ENCODE measurements around the gene EOLA1.
"Not testable (repeated sequence)": the region's sequence is repeated elsewhere in the genome, so short reads cannot be mapped to it uniquely, and the experiment has no call there.

The EOLA1 gene

GRCh38 chrX:149549701-149550100 lies 8.9 kb downstream of the EOLA1 start, which contains the start of gene HSFX3:
HSFX3 (minus strand) TSS chrX:149549924; CDS start chrX:149549852, 72 bp downstream.
- no CpG with 5 or more reads among the region's 6 CpGs for WGBS (ENCODE audit: extremely low coverage, insufficient coverage, low lambda C conversion rate)
- not testable (repeated sequence) for H3K79me1 ChIP-seq (ENCODE audit: low read length); H3K27me3 ChIP-seq (ENCODE audit: insufficient read depth, low read length, poor library complexity); H3K23ac ChIP-seq (ENCODE audit: low read length); H3K4me3 ChIP-seq (ENCODE audit: low read length); H4K8ac ChIP-seq (ENCODE audit: low read depth, low read length); H3K4me1 ChIP-seq (ENCODE audit: control insufficient read depth, low read depth, low read length); H3K9ac ChIP-seq (ENCODE audit: low read length); H3K27ac ChIP-seq (ENCODE audit: low read depth, low read length); H3K18ac ChIP-seq (ENCODE audit: low read length); H4K5ac ChIP-seq (ENCODE audit: low read length); DNase-seq; H3K4me2 ChIP-seq (ENCODE audit: low read length); H2BK5ac ChIP-seq (ENCODE audit: low read length); H2BK15ac ChIP-seq (replicated peaks; ENCODE audit: low read depth); H3K4ac ChIP-seq (ENCODE audit: low read depth, low read length); H3K36me3 ChIP-seq (ENCODE audit: control insufficient read depth, insufficient read depth, low read length); H3K56ac ChIP-seq (ENCODE audit: low read length); H3K79me2 ChIP-seq (ENCODE audit: control insufficient read depth, insufficient read depth, low read length); H2AK5ac ChIP-seq (ENCODE audit: low read length); H2BK120ac ChIP-seq (ENCODE audit: low read depth, low read length)

DNA sequence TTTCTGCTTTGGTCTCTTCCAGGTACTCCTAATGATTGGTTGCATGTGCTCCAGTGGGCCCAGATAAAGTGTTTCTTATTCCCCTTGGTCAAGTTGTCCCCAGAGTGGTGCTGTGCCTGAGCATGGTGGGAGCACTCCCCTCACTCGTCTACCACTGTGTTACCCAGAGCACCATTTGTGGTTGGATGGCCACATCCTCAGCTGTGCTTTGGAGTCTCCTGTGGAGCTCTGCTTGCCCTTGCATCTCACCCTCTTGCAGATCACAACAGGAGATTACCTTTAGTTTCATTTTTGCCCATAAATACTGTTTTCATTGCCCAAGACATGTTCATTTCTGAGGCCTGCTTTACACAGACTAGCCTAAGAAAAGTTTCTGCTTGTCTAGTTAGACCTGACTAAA lies 9.6 kb downstream of the EOLA1 start:
- not testable (repeated sequence) for H3K4ac ChIP-seq (ENCODE audit: low read depth, low read length); H4K5ac ChIP-seq (ENCODE audit: low read length); H3K4me2 ChIP-seq (ENCODE audit: low read length); H3K4me3 ChIP-seq (ENCODE audit: low read length); H2BK120ac ChIP-seq (ENCODE audit: low read depth, low read length); H2AK5ac ChIP-seq (ENCODE audit: low read length); H3K79me2 ChIP-seq (ENCODE audit: control insufficient read depth, insufficient read depth, low read length); H3K23ac ChIP-seq (ENCODE audit: low read length); DNase-seq; H3K27ac ChIP-seq (ENCODE audit: low read depth, low read length); H4K8ac ChIP-seq (ENCODE audit: low read depth, low read length); H3K4me1 ChIP-seq (ENCODE audit: control insufficient read depth, low read depth, low read length); H3K56ac ChIP-seq (ENCODE audit: low read length); H2BK5ac ChIP-seq (ENCODE audit: low read length); H3K36me3 ChIP-seq (ENCODE audit: control insufficient read depth, insufficient read depth, low read length); H3K79me1 ChIP-seq (ENCODE audit: low read length); H3K18ac ChIP-seq (ENCODE audit: low read length); H3K27me3 ChIP-seq (ENCODE audit: insufficient read depth, low read length, poor library complexity); H2BK15ac ChIP-seq (replicated peaks; ENCODE audit: low read depth); H3K9ac ChIP-seq (ENCODE audit: low read length)
- WGBS (ENCODE audit: extremely low coverage, insufficient coverage, low lambda C conversion rate): no CpG with 5 or more reads among the region's 1 CpG

DNA sequence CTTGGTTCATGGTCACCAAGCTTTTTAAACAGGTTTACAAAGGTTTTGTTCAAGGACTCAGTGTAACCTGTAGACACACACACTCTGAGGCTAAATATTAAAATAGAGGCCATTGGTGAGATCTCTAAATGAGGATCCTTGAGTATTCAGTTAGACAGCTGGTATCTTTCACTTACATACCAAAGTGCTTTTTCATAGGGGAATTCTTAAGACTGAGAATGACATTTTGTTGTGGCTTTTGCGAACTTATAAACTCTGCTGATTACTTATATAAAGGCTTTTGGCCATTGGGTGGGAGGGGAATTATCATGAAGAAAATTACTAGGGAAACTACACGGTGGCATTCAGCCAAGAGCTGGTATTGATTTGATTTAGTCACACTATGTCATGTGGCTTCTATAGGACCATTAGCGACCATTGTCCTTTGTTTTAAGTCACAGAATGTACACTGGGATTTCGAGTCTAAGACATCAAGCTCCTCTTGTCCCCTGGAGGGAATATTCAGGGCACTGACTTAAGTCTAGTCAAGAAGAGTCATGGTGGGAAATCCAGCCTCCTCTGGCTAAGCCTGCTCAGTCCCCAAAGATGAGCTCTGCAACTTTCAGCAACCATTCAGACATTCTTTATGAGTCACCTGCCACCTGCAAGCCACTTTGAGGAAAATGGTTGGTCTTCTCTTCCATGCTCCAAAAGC lies 10.6 kb downstream of the EOLA1 start:
- DNase-seq: not testable (repeated sequence)

GRCh38 chrX:149551939-149552248 lies 11.1 kb downstream of the EOLA1 start:
- no CpG with 5 or more reads among the region's 6 CpGs for WGBS (ENCODE audit: extremely low coverage, insufficient coverage, low lambda C conversion rate)
- H2BK15ac ChIP-seq (replicated peaks; ENCODE audit: low read depth); H4K8ac ChIP-seq (ENCODE audit: low read depth, low read length); H3K9ac ChIP-seq (ENCODE audit: low read length); H3K4me3 ChIP-seq (ENCODE audit: low read length); H3K79me2 ChIP-seq (ENCODE audit: control insufficient read depth, insufficient read depth, low read length); H4K5ac ChIP-seq (ENCODE audit: low read length); H2AK5ac ChIP-seq (ENCODE audit: low read length); H3K27ac ChIP-seq (ENCODE audit: low read depth, low read length); H3K23ac ChIP-seq (ENCODE audit: low read length); H3K79me1 ChIP-seq (ENCODE audit: low read length); H3K4me1 ChIP-seq (ENCODE audit: control insufficient read depth, low read depth, low read length); H2BK120ac ChIP-seq (ENCODE audit: low read depth, low read length); H3K27me3 ChIP-seq (ENCODE audit: insufficient read depth, low read length, poor library complexity); H3K56ac ChIP-seq (ENCODE audit: low read length); DNase-seq; H3K4me2 ChIP-seq (ENCODE audit: low read length); H3K4ac ChIP-seq (ENCODE audit: low read depth, low read length); H3K36me3 ChIP-seq (ENCODE audit: control insufficient read depth, insufficient read depth, low read length); H2BK5ac ChIP-seq (ENCODE audit: low read length); H3K18ac ChIP-seq (ENCODE audit: low read length): not testable (repeated sequence)

More for the DNA sequence above, 10.6 kb downstream of the EOLA1 start:
- H3K9ac ChIP-seq (ENCODE audit: low read length); H3K4me3 ChIP-seq (ENCODE audit: low read length); H2AK5ac ChIP-seq (ENCODE audit: low read length); H3K4me1 ChIP-seq (ENCODE audit: control insufficient read depth, low read depth, low read length); H3K4ac ChIP-seq (ENCODE audit: low read depth, low read length); H3K36me3 ChIP-seq (ENCODE audit: control insufficient read depth, insufficient read depth, low read length); H3K27ac ChIP-seq (ENCODE audit: low read depth, low read length); H3K79me1 ChIP-seq (ENCODE audit: low read length); H3K79me2 ChIP-seq (ENCODE audit: control insufficient read depth, insufficient read depth, low read length); H3K56ac ChIP-seq (ENCODE audit: low read length); H3K18ac ChIP-seq (ENCODE audit: low read length); H2BK120ac ChIP-seq (ENCODE audit: low read depth, low read length); H3K27me3 ChIP-seq (ENCODE audit: insufficient read depth, low read length, poor library complexity); H4K5ac ChIP-seq (ENCODE audit: low read length); H3K23ac ChIP-seq (ENCODE audit: low read length); H3K4me2 ChIP-seq (ENCODE audit: low read length); H4K8ac ChIP-seq (ENCODE audit: low read depth, low read length); H2BK5ac ChIP-seq (ENCODE audit: low read length); H2BK15ac ChIP-seq (replicated peaks; ENCODE audit: low read depth): not testable (repeated sequence)
- WGBS (ENCODE audit: extremely low coverage, insufficient coverage, low lambda C conversion rate): no CpG with 5 or more reads among the region's 4 CpGs

- WGBS (ENCODE audit: extremely low coverage, insufficient coverage, low lambda C conversion rate): no CpG with 5 or more reads among the region's 4 CpGs
- not testable (repeated sequence) for H3K36me3 ChIP-seq (ENCODE audit: control insufficient read depth, insufficient read depth, low read length); H4K5ac ChIP-seq (ENCODE audit: low read length); H3K4me2 ChIP-seq (ENCODE audit: low read length); H3K4me3 ChIP-seq (ENCODE audit: low read length); H3K4me1 ChIP-seq (ENCODE audit: control insufficient read depth, low read depth, low read length); H2BK5ac ChIP-seq (ENCODE audit: low read length); H3K27ac ChIP-seq (ENCODE audit: low read depth, low read length); H3K4ac ChIP-seq (ENCODE audit: low read depth, low read length); H3K79me1 ChIP-seq (ENCODE audit: low read length); H2BK120ac ChIP-seq (ENCODE audit: low read depth, low read length); H3K9ac ChIP-seq (ENCODE audit: low read length); DNase-seq; H3K79me2 ChIP-seq (ENCODE audit: control insufficient read depth, insufficient read depth, low read length); H4K8ac ChIP-seq (ENCODE audit: low read depth, low read length); H3K23ac ChIP-seq (ENCODE audit: low read length); H2AK5ac ChIP-seq (ENCODE audit: low read length); H3K18ac ChIP-seq (ENCODE audit: low read length); H3K56ac ChIP-seq (ENCODE audit: low read length); H3K27me3 ChIP-seq (ENCODE audit: insufficient read depth, low read length, poor library complexity); H2BK15ac ChIP-seq (replicated peaks; ENCODE audit: low read depth)
Observed at GRCh38 chrX:149555251-149555650, 14.4 kb downstream of the EOLA1 start.

- no peak overlapping the region for H2AK5ac ChIP-seq (ENCODE audit: low read length)
- H3K27ac ChIP-seq (ENCODE audit: low read depth, low read length): no peak overlapping the region
- H3K79me2 ChIP-seq (ENCODE audit: control insufficient read depth, insufficient read depth, low read length): no peaks in the 10 kb centered on the region
- no CpG with 5 or more reads among the region's 4 CpGs for WGBS (ENCODE audit: extremely low coverage, insufficient coverage, low lambda C conversion rate)
- no peaks in the 10 kb centered on the region for H3K4me1 ChIP-seq (ENCODE audit: control insufficient read depth, low read depth, low read length)
- H3K4ac ChIP-seq (ENCODE audit: low read depth, low read length): no peak overlapping the region
- no peak overlapping the region for H2BK120ac ChIP-seq (ENCODE audit: low read depth, low read length)
- no peak overlapping the region for H2BK5ac ChIP-seq (ENCODE audit: low read length)
- no peaks in the 10 kb centered on the region for H3K36me3 ChIP-seq (ENCODE audit: control insufficient read depth, insufficient read depth, low read length)
- no peak overlapping the region for H3K18ac ChIP-seq (ENCODE audit: low read length)
- H3K4me3 ChIP-seq (ENCODE audit: low read length): no peak overlapping the region
- H3K56ac ChIP-seq (ENCODE audit: low read length): no peak overlapping the region
- no peaks in the 10 kb centered on the region for H3K79me1 ChIP-seq (ENCODE audit: low read length)
- no peak overlapping the region for H3K9ac ChIP-seq (ENCODE audit: low read length)
- H4K8ac ChIP-seq (ENCODE audit: low read depth, low read length): no peak overlapping the region
- no peaks in the 10 kb centered on the region for H3K27me3 ChIP-seq (ENCODE audit: insufficient read depth, low read length, poor library complexity)
- no peak overlapping the region for H3K23ac ChIP-seq (ENCODE audit: low read length)
- H3K4me2 ChIP-seq (ENCODE audit: low read length): no peak overlapping the region
- H2BK15ac ChIP-seq (replicated peaks; ENCODE audit: low read depth): no peak overlapping the region
- H4K5ac ChIP-seq (ENCODE audit: low read length): no peak overlapping the region
- DNase-seq: no peak
Observed at GRCh38 chrX:149563359-149563758, 22.5 kb downstream of the EOLA1 start.

All from mesendoderm (in vitro differentiated cells).